WTC11 (cell line): ENCODE results near the gene CYP2A6.

Experiments used
- GTF2I ChIP-seq: fragments of 250-450 bp; sonication (Bioruptor Pico); conservative IDR thresholded peaks from 2 replicates; pipeline ENCODE4 v1.4.0; 2021; ENCODE audit warnings: mild to moderate bottlenecking
- JUN ChIP-seq: sonication (generic); formaldehyde crosslinking; IDR thresholded peaks from 2 replicates; pipeline ENCODE4 v1.8.0; 2023; ENCODE audit warnings: mild to moderate bottlenecking, missing genetic modification reagents
- KAT7 ChIP-seq: sonication (generic); formaldehyde crosslinking; IDR thresholded peaks from 2 replicates; pipeline ENCODE4 v1.8.1; 2023; ENCODE audit warnings: missing genetic modification reagents, mild to moderate bottlenecking, borderline replicate concordance
- ZNF263 ChIP-seq: sonication (generic); formaldehyde crosslinking; IDR thresholded peaks from 2 replicates; pipeline ENCODE4 v1.8.1; 2022; ENCODE audit warnings: low read depth, mild to moderate bottlenecking, moderate library complexity, missing genetic modification reagents
- TF ChIP-seq, protein P1 (sequence below): sonication (generic); formaldehyde crosslinking; IDR thresholded peaks from 2 replicates; pipeline ENCODE4 v1.8.0; 2022; ENCODE audit warnings: mild to moderate bottlenecking, missing genetic modification reagents
- TF ChIP-seq, protein P2 (sequence below): fragments of 200-600 bp; IDR thresholded peaks from 2 replicates; pipeline ENCODE4 v1.8.0; 2022; ENCODE audit warnings: antibody characterized with exemption
- TF ChIP-seq, protein P3 (sequence below): sonication (generic); formaldehyde crosslinking; IDR thresholded peaks from 2 replicates; pipeline ENCODE4 v1.8.1; 2023; ENCODE audit warnings: mild to moderate bottlenecking, moderate library complexity, missing genetic modification reagents

DNA sequence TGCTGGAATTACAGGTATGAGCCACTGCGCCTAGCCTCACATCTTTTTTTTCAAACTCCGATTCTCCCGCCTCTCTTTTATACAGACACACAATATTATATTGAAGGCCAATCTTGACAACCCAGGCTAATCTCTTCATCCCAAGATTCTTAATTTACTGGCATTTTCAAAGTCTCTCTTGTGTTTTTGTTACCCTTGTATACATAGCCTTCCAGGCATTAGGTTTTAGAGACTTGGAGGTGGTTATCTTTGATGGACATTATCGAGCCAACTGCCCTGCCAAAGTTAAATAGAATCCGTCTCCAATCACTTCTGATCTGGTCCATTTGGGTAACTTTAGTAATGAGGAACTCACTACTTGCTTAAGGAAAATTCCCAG lies 46.2 kb upstream of the CYP2A6 start:
- TF ChIP-seq JUN (CRISPR knock-in tag) (no peak), KAT7 (no peak), ZNF263 (CRISPR knock-in tag) (no peak), GTF2I (no peak)
- TF ChIP-seq, protein P1, sequence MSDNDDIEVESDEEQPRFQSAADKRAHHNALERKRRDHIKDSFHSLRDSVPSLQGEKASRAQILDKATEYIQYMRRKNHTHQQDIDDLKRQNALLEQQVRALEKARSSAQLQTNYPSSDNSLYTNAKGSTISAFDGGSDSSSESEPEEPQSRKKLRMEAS: no peak
- TF ChIP-seq, protein P2, sequence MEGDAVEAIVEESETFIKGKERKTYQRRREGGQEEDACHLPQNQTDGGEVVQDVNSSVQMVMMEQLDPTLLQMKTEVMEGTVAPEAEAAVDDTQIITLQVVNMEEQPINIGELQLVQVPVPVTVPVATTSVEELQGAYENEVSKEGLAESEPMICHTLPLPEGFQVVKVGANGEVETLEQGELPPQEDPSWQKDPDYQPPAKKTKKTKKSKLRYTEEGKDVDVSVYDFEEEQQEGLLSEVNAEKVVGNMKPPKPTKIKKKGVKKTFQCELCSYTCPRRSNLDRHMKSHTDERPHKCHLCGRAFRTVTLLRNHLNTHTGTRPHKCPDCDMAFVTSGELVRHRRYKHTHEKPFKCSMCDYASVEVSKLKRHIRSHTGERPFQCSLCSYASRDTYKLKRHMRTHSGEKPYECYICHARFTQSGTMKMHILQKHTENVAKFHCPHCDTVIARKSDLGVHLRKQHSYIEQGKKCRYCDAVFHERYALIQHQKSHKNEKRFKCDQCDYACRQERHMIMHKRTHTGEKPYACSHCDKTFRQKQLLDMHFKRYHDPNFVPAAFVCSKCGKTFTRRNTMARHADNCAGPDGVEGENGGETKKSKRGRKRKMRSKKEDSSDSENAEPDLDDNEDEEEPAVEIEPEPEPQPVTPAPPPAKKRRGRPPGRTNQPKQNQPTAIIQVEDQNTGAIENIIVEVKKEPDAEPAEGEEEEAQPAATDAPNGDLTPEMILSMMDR: no peak
- TF ChIP-seq, protein P3, sequence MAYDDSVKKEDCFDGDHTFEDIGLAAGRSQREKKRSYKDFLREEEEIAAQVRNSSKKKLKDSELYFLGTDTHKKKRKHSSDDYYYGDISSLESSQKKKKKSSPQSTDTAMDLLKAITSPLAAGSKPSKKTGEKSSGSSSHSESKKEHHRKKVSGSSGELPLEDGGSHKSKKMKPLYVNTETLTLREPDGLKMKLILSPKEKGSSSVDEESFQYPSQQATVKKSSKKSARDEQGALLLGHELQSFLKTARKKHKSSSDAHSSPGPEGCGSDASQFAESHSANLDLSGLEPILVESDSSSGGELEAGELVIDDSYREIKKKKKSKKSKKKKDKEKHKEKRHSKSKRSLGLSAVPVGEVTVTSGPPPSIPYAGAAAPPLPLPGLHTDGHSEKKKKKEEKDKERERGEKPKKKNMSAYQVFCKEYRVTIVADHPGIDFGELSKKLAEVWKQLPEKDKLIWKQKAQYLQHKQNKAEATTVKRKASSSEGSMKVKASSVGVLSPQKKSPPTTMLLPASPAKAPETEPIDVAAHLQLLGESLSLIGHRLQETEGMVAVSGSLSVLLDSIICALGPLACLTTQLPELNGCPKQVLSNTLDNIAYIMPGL: no peak
